K562 (cell line): Measurements from ENCODE around the gene POLR3H.

Experiments
- ATF7 ChIP-seq: fragments of 450-650 bp; IDR thresholded peaks from 2 replicates; pipeline ENCODE4 v1.7.1; 2014; ENCODE audit warnings: mild to moderate bottlenecking, moderate library complexity
- CREM ChIP-seq: IDR thresholded peaks from 2 replicates; pipeline ENCODE4 v1.6.1; 2014; ENCODE audit warnings: antibody characterized with exemption, low read depth
- GABPA ChIP-seq: fragments of 200-800 bp; sonication (Bioruptor generic); conservative IDR thresholded peaks from 2 replicates; pipeline ENCODE4 v1.6.1; 2016; ENCODE audit warnings: low read depth, missing genetic modification characterization, missing compliant biosample characterization
- HDAC8 ChIP-seq: fragments of 450-650 bp; IDR thresholded peaks from 2 replicates; pipeline ENCODE4 v1.6.1; 2016; ENCODE audit warnings: mild to moderate bottlenecking, missing genetic modification characterization, moderate library complexity, missing compliant biosample characterization
- SIX5 ChIP-seq, 2 experiments: IDR thresholded peaks; 2 replicates each; pipeline ENCODE4 v1.6.1; 2011; ENCODE audit warnings: low read length in 2 of 2, borderline replicate concordance in 1 of 2, low read depth in 1 of 2, mild to moderate bottlenecking in 1 of 2, moderate library complexity in 1 of 2; ENCODE audit not compliant: insufficient read depth in 1 of 2
- SP1 ChIP-seq: sonication (generic); formaldehyde crosslinking; IDR thresholded peaks from 2 replicates; pipeline ENCODE4 v1.8.1; 2022; ENCODE audit warnings: mild to moderate bottlenecking, missing genetic modification reagents
- ZNF24 ChIP-seq: fragments of 450-650 bp; IDR thresholded peaks from 2 replicates; pipeline ENCODE4 v1.6.1; 2016
- ZNF274 ChIP-seq: IDR thresholded peaks from 2 replicates; pipeline ENCODE4 v1.6.1; 2011; ENCODE audit warnings: low read depth, mild to moderate bottlenecking, low read length, moderate library complexity, borderline replicate concordance
- TF ChIP-seq, protein P1 (sequence below): fragments of 250-450 bp; sonication (Bioruptor Pico); IDR thresholded peaks from 2 replicates; pipeline ENCODE4 v1.4.0; 2020

DNA sequence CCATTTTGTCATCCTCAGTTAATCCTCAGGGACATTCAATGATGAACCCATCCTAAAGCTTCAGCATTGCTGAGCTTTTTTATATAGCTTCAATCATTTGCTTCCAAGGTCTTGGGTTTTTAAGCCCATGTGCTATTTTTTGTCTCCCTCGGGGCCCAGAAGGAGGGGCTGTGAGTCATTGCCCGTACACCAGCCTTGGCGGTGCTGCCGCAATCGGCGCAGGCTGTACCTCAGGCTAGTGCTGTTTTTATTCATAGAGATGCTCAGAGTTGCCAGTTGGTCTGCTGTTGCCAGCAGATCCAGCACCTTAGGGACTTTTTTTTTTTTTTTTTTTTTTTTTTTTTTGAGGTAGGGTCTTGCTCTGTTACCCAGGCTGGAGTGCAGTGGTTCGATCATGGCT lies 39.9 kb downstream of the POLR3H start:
- TF ChIP-seq, protein P1, sequence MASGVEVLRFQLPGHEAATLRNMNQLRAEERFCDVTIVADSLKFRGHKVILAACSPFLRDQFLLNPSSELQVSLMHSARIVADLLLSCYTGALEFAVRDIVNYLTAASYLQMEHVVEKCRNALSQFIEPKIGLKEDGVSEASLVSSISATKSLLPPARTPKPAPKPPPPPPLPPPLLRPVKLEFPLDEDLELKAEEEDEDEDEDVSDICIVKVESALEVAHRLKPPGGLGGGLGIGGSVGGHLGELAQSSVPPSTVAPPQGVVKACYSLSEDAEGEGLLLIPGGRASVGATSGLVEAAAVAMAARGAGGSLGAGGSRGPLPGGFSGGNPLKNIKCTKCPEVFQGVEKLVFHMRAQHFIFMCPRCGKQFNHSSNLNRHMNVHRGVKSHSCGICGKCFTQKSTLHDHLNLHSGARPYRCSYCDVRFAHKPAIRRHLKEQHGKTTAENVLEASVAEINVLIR (CRISPR knock-in tag) = no peak
- TF ChIP-seq CREM (no peak), ATF7 (no peak), SIX5 (IDR thresholded peaks at IDR 0.05; ENCODE audit: borderline replicate concordance in 1 of 2, insufficient read depth in 1 of 2, low read depth in 1 of 2, low read length in 2 of 2) (no peak), GABPA (tag) (no peak), ZNF24 (no peak), HDAC8 (no peak), ZNF274 (no peak), SP1 (CRISPR knock-in tag) (no peak)
